AG20443 (cell line): ENCODE data around the gene ZNF516.

ENCODE experiments used
- DNase-seq: peaks from one replicate; pipeline ENCODE4 v3.0.0; 2012; ENCODE audit warnings: low spot score, mixed read lengths

Gene ZNF516

GRCh38 chr18:76380127-76380729, 114.8 kb downstream of the ZNF516 start:
- DNase-seq, result no peak

GRCh38 chr18:76379226-76380126, 115.6 kb downstream of the ZNF516 start:
- no peak for DNase-seq

- DNase-seq, result no peak
These were observed 116.4 kb downstream of the ZNF516 start for GRCh38 chr18:76378526-76379215.

- no peak for DNase-seq
These were observed 117.7 kb downstream of the ZNF516 start for GRCh38 chr18:76377359-76377756.

GRCh38 chr18:76376668-76377358, 118.2 kb downstream of the ZNF516 start:
- no peak for DNase-seq

GRCh38 chr18:76376225-76376624, 118.8 kb downstream of the ZNF516 start:
- DNase-seq, result no peak

- DNase-seq, result no peak
These were observed 120.4 kb downstream of the ZNF516 start for GRCh38 chr18:76374330-76375281.

GRCh38 chr18:76373297-76373696, 121.7 kb downstream of the ZNF516 start:
- no peak for DNase-seq

- DNase-seq, result no peak
These were observed 123.5 kb downstream of the ZNF516 start for GRCh38 chr18:76371301-76372203.

GRCh38 chr18:76370686-76371085, 124.4 kb downstream of the ZNF516 start:
- no peak for DNase-seq

- no peak for DNase-seq
These were observed 124.8 kb downstream of the ZNF516 start for GRCh38 chr18:76370201-76370600.

- DNase-seq, result no peak
These were observed 125.3 kb downstream of the ZNF516 start for GRCh38 chr18:76369791-76370190.

GRCh38 chr18:76368976-76369375, 126.1 kb downstream of the ZNF516 start:
- DNase-seq, result no peak

- no peak for DNase-seq
These were observed 126.8 kb downstream of the ZNF516 start for GRCh38 chr18:76368271-76368670.

GRCh38 chr18:76367168-76368125, 127.6 kb downstream of the ZNF516 start:
- no peak for DNase-seq

GRCh38 chr18:76365561-76365960, 129.5 kb downstream of the ZNF516 start:
- no peak for DNase-seq

GRCh38 chr18:76364282-76365259, 130.5 kb downstream of the ZNF516 start:
- no peak for DNase-seq
